Activated T-cell treated with anti-CD3 and anti-CD28 coated beads, Interleukin-2, amount 50 U/mL, for 72 hours (primary cell): ENCODE measurements around the gene KCTD4. TPM values are rescaled to one million over a fixed set of nuclear protein-coding genes. Genes with fewer than 3 reads are reported as not detected.
A peak's percentile ranks its signal among the peaks of the same experiment; 100 is the strongest.
"Not testable (repeated sequence)": the region's sequence is repeated elsewhere in the genome, so short reads cannot be mapped to it uniquely, and the experiment has no call there.

Experiments used
- ATAC-seq, 2 donors: fragments of 150-1000 bp; cut with Tn5 transposase; replicated peaks in 1 of 2; 2 replicates each; pipeline ENCODE4 v1.10.0; 2021; ENCODE audit warnings: moderate library complexity in 2 of 2, mild to moderate bottlenecking in 1 of 2
- DNase-seq, 2 donors: peaks; one replicate each; pipeline ENCODE4 v3.0.0; 2021 to 2022; ENCODE audit warnings: mixed read lengths in 1 of 2
- H3K27ac Mint-ChIP-seq: one replicate; pipeline ENCODE4 v1.8.0; 2022; ENCODE audit warnings: mild to moderate bottlenecking, moderate library complexity, mixed read lengths
- H3K27me3 Mint-ChIP-seq: one replicate; pipeline ENCODE4 v1.8.0; 2022; ENCODE audit warnings: low read depth, mixed read lengths
- H3K36me3 Mint-ChIP-seq, 2 donors: one replicate each; pipeline ENCODE4 v1.8.0; 2022; ENCODE audit warnings: mixed read lengths in 2 of 2, mild to moderate bottlenecking in 1 of 2; ENCODE audit not compliant: insufficient read depth in 2 of 2
- H3K4me1 Mint-ChIP-seq: one replicate; pipeline ENCODE4 v1.8.0; 2022; ENCODE audit warnings: low read depth, mixed read lengths
- H3K4me3 Mint-ChIP-seq, 2 donors: one replicate each; pipeline ENCODE4 v1.8.0; 2022; ENCODE audit warnings: mild to moderate bottlenecking in 2 of 2, mixed read lengths in 2 of 2, moderate library complexity in 2 of 2
- H3K9me3 Mint-ChIP-seq, 2 donors: one replicate each; pipeline ENCODE4 v1.8.0; 2022; ENCODE audit warnings: mixed read lengths in 2 of 2
- total RNA-seq, 2 donors: library from RNA; stranded (reverse); gene quantifications; one replicate each; pipeline ENCODE4 v1.2.3, GENCODE V29; 2022

KCTD4 gene
- total RNA-seq, 2 donors from 2014 or later, result not detected

DNA sequence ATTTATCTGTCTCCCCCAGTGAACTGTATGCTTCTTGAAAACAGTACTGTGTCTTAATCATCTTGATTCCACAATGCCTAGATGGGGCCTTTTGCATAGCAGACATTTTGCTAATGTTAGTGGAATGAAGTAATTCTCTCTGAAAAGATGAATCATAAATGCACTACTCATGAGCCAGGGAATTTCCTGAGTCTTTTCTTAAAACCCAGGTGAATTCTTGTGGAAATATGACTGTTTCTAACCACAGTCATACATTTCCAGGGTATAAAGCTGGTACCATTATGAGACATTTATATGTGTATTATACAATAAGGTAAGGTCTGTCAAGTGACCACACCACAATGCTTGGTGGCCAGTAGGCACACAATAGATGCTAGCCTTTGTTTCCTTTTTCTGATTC is 5.5 kb upstream of the KCTD4 start:
- ATAC-seq (peak; percentile 92), DNase-seq (peak; percentile 19 to 23)
- peaks cover 11 to 12% of the 10 kb centered on the region in 2 donors for H3K36me3 Mint-ChIP-seq
- peak overlapping the region; percentile 9 to 53 for H3K4me3 Mint-ChIP-seq
- H3K4me1 Mint-ChIP-seq, result peaks cover 22% of the 10 kb centered on the region
- H3K27me3 Mint-ChIP-seq, result no peaks in the 10 kb centered on the region
- H3K27ac Mint-ChIP-seq, result peak overlapping the region; percentile 30
- no peaks in the 10 kb centered on the region for H3K9me3 Mint-ChIP-seq

DNA sequence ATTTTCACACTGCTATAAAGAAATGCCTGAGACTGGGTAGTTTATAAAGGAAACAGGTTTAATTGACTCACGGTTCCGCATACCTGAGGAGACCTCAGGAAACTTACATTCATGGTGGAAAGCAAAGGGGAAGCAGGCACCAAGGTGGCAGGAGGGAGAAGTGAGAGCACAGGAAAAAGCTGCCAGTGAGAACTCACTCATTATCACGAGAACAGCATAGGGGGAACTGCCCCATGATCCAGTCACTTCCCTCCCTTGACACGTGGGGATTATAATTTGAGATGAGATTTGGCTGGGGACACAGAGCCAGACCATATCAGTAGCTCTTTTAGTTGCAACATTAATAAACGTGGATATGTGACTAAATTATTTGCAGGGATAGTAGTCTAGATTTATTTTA is 4.3 kb upstream of the KCTD4 start:
- peak overlapping the region; percentile 8 for H3K27ac Mint-ChIP-seq
- no peaks in the 10 kb centered on the region for H3K9me3 Mint-ChIP-seq
- peaks cover 7 to 8% of the 10 kb centered on the region in 2 donors for H3K36me3 Mint-ChIP-seq

DNA sequence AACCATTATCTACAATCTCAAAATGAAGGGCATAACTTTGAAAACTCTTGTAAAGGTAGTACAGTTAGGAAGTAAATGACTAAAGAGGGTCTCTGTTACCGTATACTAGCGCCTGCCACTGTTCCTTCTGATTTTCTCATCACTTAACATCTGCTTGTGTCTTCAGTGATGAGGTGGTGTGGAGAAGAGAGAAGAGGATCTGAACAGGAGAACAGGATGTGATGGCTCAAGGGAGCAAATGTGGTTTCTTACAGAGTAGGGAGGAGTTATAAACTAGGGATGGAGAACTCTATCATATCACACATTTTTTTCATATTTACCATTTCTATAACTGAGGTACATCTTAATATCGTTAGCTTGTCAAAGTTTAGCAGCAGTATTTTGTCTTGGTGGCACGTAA is 1.1 kb downstream of the KCTD4 start:
- H3K4me1 Mint-ChIP-seq, result peaks cover 10% of the 10 kb centered on the region
- ATAC-seq, result no peak
- no peak for DNase-seq
- no peak overlapping the region for H3K4me3 Mint-ChIP-seq
- H3K27me3 Mint-ChIP-seq, result no peaks in the 10 kb centered on the region
- peaks cover 2 to 5% of the 10 kb centered on the region in 2 donors for H3K36me3 Mint-ChIP-seq
- no peaks in the 10 kb centered on the region for H3K9me3 Mint-ChIP-seq
- H3K27ac Mint-ChIP-seq, result no peak overlapping the region

More for the DNA sequence above, 4.3 kb upstream of the KCTD4 start:
- DNase-seq, result no peak
- Mint-ChIP-seq H3K4me1 (peaks cover 22% of the 10 kb centered on the region), H3K4me3 (no peak overlapping the region), H3K27me3 (no peaks in the 10 kb centered on the region)
- no peak for ATAC-seq

DNA sequence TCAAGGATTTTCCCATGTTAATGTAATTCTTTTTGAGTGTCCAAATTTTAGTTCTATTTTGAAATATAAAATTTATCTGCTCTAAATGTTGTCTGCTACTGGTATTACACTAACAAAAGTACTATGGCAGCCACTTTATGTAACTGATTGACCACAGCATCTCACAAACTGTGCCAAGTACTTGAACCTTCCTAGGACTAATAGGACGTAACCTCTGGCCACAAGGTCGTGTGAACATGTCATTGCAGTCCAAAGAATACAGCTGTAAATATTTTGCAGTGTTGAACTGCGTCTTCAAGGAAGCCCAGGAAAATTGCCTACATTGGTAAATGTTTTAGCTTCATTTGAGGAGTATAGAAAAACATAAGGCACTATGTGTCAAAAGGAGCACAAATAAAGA is 1.9 kb downstream of the KCTD4 start:
- no peaks in the 10 kb centered on the region for H3K9me3 Mint-ChIP-seq
- ATAC-seq, result no peak

DNA sequence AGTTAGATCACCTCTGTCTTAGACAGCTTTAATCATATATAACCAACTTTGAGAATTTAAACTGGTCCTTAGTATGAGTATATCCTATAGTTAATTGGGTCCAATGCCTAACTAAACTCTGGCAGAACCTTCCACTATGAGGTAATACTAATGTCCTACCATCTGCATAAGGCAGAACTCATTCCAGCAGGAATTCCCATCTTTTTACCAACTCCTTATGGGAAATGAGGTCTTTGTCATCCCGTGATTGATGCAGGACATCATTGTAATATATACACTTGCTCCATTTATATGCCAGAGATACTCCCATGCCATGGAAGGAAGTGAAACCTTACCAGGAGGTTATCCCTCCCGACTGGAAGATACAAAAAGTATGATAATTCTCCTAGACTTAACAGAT is 2.8 kb downstream of the KCTD4 start:
- peaks cover 2 to 5% of the 10 kb centered on the region in 2 donors for H3K36me3 Mint-ChIP-seq
- no peak for ATAC-seq
- H3K27me3 Mint-ChIP-seq, result no peaks in the 10 kb centered on the region
- H3K27ac Mint-ChIP-seq, result no peak overlapping the region
- H3K4me3 Mint-ChIP-seq, result no peak overlapping the region
- peaks cover 6% of the 10 kb centered on the region for H3K4me1 Mint-ChIP-seq
- no peaks in the 10 kb centered on the region for H3K9me3 Mint-ChIP-seq
- DNase-seq, result no peak

More for the DNA sequence above, 1.9 kb downstream of the KCTD4 start:
- Mint-ChIP-seq H3K27ac (no peak overlapping the region), H3K4me3 (no peak overlapping the region), H3K27me3 (no peaks in the 10 kb centered on the region), H3K36me3 (peaks cover 2 to 5% of the 10 kb centered on the region in 2 donors), H3K4me1 (peaks cover 6% of the 10 kb centered on the region)
- no peak for DNase-seq

DNA sequence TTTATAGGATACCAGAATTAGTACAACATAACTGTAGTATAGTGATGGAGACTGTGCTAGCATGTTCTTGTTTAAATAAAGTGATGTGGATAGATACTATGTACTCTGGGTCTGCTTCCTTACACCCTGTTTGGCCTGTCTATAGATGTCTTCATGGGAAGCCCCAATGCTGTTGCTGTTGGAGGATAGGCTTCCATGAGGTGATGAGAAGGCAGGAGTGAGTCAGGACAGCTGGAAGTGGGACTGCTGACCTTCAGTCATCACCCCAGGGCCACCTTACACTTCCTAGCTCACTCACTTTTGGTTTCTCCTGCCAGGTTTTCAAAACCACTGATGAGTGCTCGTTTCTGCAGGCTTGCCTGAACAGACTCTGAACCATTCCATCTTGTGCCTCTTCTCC is 4.2 kb downstream of the KCTD4 start:
- Mint-ChIP-seq H3K9me3 (no peaks in the 10 kb centered on the region), H3K36me3 (peaks cover 0 to 3% of the 10 kb centered on the region in 2 donors), H3K4me1 (peaks cover 6% of the 10 kb centered on the region), H3K27ac (no peak overlapping the region), H3K27me3 (no peaks in the 10 kb centered on the region), H3K4me3 (no peak overlapping the region)
- no peak for DNase-seq
- peak in 1 of 2 donors; percentile 32 for ATAC-seq

DNA sequence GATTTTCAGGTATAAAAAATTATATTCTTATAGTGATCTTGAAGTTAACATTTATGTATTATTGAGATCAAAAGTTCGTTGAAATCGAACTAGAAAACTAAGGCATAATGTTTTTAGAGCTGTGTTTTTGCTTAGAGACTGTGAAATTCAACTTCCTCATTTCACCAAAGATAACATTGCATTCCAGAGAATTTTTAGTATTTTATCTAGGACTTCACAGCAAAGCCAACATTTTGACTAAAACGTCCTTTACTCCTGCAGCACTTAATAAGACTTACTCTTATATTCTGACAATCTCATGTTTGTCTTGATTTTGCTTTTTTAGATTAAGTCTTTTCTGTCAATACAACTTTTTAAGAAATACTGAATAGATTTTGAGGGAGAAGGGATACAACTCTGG is 4.7 kb downstream of the KCTD4 start:
- no peak overlapping the region for H3K27ac Mint-ChIP-seq
- DNase-seq (no peak), ATAC-seq (no peak)
- H3K4me1 Mint-ChIP-seq, result peaks cover 6% of the 10 kb centered on the region
- H3K36me3 Mint-ChIP-seq, result peaks cover 0 to 3% of the 10 kb centered on the region in 2 donors
- no peak overlapping the region for H3K4me3 Mint-ChIP-seq
- no peaks in the 10 kb centered on the region for H3K27me3 Mint-ChIP-seq
- no peaks in the 10 kb centered on the region for H3K9me3 Mint-ChIP-seq

DNA sequence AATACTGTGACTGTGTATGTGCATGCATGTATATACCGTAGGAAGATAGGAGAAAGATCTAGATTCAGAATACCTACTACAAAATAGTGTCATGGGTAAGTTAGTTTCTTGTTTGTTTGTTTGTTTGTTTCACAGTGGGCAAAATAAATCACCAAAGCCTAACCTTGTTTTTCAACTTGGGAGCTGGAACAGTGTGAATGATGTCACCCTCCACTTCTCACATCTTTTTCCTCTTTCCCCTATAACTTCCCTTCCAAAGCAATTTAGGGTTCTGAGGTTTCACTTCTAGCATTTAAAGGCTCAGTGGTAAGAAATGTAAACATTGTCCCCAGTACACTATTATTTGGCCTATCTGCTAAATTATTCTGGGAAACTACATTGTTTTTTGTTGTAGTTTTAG is 5.4 kb downstream of the KCTD4 start:
- ATAC-seq (no peak), DNase-seq (no peak)
- Mint-ChIP-seq H3K27me3 (no peaks in the 10 kb centered on the region), H3K4me1 (peaks cover 6% of the 10 kb centered on the region), H3K4me3 (no peak overlapping the region), H3K9me3 (no peaks in the 10 kb centered on the region), H3K27ac (no peak overlapping the region), H3K36me3 (peaks cover 0 to 3% of the 10 kb centered on the region in 2 donors)

DNA sequence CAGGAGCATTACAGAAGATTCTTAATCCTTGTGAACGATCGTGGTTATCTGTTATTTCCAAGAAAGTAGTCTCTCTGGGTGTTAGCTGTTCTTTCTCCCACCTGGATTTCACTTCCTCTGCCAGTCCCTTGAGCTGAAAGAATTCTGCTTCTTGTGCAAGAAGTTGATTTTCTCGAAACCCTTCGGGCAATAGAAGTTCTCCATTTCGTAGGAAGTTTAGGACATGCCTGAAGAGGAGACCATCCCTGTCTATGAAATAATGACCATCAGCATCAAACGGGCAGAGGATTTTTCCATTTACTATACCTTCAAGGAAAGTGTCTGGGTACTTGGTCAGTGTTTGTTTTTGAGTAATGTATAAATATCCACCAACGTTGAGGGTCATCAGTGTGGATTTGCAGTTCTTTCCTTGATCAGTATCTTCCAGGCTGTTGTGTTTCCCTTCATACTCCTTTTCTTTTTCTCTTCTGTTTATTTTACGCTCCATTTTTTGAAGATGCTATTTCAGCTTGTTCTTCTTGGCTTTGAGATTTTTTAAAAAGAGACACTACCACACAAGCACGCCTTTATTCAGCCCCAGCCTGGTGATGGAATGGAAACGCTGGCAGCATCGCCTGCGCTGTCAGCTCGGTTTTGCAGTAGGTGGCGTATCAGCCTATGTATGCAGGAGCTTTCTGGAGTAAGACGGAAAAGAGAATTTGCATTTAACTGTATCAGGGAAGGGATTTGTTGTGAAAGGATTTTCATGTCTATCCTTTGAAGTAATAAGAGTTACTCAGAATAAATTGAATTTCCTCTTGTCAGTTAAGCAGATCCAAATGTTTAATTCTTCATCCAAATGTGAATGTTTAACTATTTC is 6.5 kb downstream of the KCTD4 start:
- no peak overlapping the region for H3K27ac Mint-ChIP-seq
- DNase-seq (no peak), ATAC-seq (no peak)
- no peaks in the 10 kb centered on the region for H3K27me3 Mint-ChIP-seq
- H3K9me3 Mint-ChIP-seq, result no peaks in the 10 kb centered on the region
- H3K36me3 Mint-ChIP-seq, result peaks cover 0 to 2% of the 10 kb centered on the region in 2 donors
- no peak overlapping the region for H3K4me3 Mint-ChIP-seq
- peaks cover 6% of the 10 kb centered on the region for H3K4me1 Mint-ChIP-seq

DNA sequence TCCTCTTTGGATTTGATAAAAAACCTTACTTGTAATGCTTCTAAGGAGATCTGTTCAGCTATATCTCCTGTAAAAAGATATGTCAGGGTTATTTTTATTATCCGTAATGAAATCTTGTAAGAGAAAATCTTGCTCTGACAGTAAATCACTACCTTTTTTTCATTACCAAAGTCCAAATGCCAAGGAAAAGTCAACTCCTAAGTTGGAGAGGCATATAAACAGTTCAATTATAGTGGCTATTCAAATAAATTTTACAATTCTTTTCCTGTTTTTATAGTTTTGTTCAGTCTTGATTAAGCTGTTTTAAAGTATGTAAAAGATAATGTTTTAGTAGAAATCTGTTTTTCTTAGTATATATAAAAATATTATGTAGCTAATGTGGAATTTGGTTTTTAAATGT is 9.0 kb downstream of the KCTD4 start:
- Mint-ChIP-seq H3K9me3 (no peaks in the 10 kb centered on the region), H3K27ac (no peak overlapping the region), H3K4me1 (peaks cover 3% of the 10 kb centered on the region), H3K36me3 (peaks cover 0 to 2% of the 10 kb centered on the region in 2 donors), H3K27me3 (no peaks in the 10 kb centered on the region), H3K4me3 (no peak overlapping the region)
- no peak for DNase-seq
- ATAC-seq, result no peak

DNA sequence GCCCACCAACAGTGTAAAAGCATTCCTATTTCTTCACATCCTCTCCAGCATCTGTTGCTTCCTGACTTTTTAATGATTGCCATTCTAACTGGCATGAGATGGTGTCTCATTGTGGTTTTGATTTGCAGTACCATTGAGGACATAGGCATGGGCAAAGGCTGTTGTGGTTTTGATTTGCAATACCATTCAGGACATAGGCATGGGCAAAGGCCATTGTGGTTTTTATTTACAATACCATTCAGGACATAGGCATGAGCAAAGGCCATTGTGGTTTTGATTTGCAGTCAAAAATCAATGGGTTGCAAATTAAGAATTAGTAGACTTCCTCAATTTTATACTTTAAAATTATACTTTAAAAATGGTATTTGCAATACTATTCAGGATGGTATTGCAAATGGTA is 11.3 kb downstream of the KCTD4 start:
- not testable (repeated sequence) for H3K4me3 Mint-ChIP-seq, DNase-seq, H3K4me1 Mint-ChIP-seq, H3K27ac Mint-ChIP-seq, H3K36me3 Mint-ChIP-seq, ATAC-seq, H3K9me3 Mint-ChIP-seq, H3K27me3 Mint-ChIP-seq

DNA sequence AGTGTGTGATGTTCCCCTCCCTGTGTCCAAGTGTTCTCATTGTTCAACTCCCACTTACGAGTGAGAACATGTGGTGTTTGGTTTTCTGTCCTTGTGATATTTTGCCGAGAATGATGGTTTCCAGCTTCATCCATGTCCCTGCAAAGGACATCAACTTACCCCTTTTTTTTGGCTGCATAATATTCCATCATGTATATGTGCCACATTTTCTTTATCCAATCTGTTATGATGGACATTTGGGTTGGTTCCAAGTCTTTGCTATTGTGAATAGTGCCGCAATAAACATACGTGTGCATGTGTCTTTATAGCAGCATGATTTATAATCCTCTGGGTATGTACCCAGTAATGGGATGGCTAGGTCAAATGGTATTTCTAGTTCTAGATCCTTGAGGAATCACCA is 11.8 kb downstream of the KCTD4 start:
- H3K4me3 Mint-ChIP-seq, H3K4me1 Mint-ChIP-seq, H3K36me3 Mint-ChIP-seq, H3K27ac Mint-ChIP-seq, DNase-seq, H3K27me3 Mint-ChIP-seq, H3K9me3 Mint-ChIP-seq, ATAC-seq: not testable (repeated sequence)

DNA sequence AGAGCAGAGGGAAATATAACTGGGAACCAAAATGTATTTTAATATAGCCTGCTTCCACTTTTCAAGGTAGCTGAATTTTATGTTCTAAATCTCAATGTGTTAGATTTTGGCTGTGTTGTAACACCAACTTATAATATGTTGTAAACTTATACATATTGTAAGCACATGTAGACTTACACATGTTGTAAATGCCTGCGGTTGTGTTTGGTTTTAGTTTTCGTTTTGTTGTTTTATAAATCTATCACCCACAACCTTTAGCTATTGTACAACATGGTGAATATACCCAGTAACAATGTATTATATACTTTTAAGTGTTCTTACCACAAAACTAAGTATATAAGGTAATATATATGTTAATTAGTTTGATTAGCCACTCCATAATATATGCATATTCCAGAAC is 15.6 kb downstream of the KCTD4 start:
- H3K36me3 Mint-ChIP-seq, result peaks cover 0 to 8% of the 10 kb centered on the region in 2 donors
- peaks cover 8% of the 10 kb centered on the region for H3K4me1 Mint-ChIP-seq
- H3K27me3 Mint-ChIP-seq, result no peaks in the 10 kb centered on the region
- no peak overlapping the region for H3K4me3 Mint-ChIP-seq
- no peaks in the 10 kb centered on the region for H3K9me3 Mint-ChIP-seq
- DNase-seq (no peak), ATAC-seq (no peak)
- H3K27ac Mint-ChIP-seq, result no peak overlapping the region

DNA sequence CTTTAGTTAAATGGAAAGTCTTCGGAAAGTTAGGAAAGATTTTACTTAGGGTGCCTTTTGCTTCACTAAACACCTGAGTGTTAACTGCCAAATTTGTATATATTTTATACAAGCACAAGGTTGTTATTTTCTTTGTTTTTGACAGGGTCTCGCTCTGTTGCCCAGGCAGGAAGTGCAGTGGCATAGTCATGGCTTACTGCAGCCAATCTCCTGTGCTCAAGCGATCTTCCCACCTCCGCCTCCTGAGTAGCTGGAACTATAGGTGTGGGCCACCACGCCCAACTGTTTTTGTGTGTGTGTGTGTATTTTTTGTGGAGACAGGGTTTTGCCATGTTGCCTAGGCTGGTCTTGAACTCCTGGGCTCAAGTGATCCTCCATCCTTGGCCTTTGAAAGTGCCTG is 16.2 kb downstream of the KCTD4 start:
- H3K4me1 Mint-ChIP-seq, result peaks cover 13% of the 10 kb centered on the region
- no peak for DNase-seq
- H3K4me3 Mint-ChIP-seq, result no peak overlapping the region
- no peaks in the 10 kb centered on the region for H3K9me3 Mint-ChIP-seq
- H3K36me3 Mint-ChIP-seq, result peaks cover 0 to 8% of the 10 kb centered on the region in 2 donors
- ATAC-seq, result no peak
- no peak overlapping the region for H3K27ac Mint-ChIP-seq
- no peaks in the 10 kb centered on the region for H3K27me3 Mint-ChIP-seq
